Measurements from ENCODE around the gene FHAD1.

DNA sequence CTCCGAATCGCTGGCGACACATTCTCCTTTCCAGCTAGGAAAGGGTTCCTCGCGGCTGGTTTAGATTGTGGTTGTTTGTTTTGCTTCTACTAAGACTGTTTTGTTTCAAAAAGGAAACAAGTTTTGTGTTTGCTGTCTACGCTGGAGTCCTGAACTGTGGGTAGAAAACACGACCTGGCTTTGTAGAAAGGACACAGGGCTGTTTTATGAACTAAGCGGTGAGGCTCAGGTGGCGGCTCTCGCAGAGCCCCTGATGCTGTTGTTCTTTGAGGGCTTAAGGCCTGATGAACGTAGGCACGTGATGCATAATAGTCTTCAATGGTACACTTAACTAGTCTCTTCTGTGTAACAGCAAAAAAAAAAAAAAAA is 27.0 kb upstream of the FHAD1 start:
- no peak for TF ChIP-seq SIN3A (IDR thresholded peaks at IDR 0.05; ENCODE audit: borderline replicate concordance, insufficient read depth, low read length)
- TF ChIP-seq, protein P1, sequence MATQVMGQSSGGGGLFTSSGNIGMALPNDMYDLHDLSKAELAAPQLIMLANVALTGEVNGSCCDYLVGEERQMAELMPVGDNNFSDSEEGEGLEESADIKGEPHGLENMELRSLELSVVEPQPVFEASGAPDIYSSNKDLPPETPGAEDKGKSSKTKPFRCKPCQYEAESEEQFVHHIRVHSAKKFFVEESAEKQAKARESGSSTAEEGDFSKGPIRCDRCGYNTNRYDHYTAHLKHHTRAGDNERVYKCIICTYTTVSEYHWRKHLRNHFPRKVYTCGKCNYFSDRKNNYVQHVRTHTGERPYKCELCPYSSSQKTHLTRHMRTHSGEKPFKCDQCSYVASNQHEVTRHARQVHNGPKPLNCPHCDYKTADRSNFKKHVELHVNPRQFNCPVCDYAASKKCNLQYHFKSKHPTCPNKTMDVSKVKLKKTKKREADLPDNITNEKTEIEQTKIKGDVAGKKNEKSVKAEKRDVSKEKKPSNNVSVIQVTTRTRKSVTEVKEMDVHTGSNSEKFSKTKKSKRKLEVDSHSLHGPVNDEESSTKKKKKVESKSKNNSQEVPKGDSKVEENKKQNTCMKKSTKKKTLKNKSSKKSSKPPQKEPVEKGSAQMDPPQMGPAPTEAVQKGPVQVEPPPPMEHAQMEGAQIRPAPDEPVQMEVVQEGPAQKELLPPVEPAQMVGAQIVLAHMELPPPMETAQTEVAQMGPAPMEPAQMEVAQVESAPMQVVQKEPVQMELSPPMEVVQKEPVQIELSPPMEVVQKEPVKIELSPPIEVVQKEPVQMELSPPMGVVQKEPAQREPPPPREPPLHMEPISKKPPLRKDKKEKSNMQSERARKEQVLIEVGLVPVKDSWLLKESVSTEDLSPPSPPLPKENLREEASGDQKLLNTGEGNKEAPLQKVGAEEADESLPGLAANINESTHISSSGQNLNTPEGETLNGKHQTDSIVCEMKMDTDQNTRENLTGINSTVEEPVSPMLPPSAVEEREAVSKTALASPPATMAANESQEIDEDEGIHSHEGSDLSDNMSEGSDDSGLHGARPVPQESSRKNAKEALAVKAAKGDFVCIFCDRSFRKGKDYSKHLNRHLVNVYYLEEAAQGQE (IDR thresholded peaks at IDR 0.05; ENCODE audit: insufficient read depth in 1 of 2, low read depth in 2 of 2, low read length in 2 of 2) = no peak
- no peak for TF ChIP-seq POLR2AphosphoS5 (IDR thresholded peaks at IDR 0.05; ENCODE audit: low read depth, low read length)
